NCI-H345 (cell line): ENCODE data around the gene RABIF.
"Not testable (repeated sequence)": the region's sequence is repeated elsewhere in the genome, so short reads cannot be mapped to it uniquely, and the experiment has no call there.

Experiments
- DNase-seq: peaks from one replicate; lab custom pipeline; 2025; lab: John Stamatoyannopoulos, UW

The RABIF gene

DNA sequence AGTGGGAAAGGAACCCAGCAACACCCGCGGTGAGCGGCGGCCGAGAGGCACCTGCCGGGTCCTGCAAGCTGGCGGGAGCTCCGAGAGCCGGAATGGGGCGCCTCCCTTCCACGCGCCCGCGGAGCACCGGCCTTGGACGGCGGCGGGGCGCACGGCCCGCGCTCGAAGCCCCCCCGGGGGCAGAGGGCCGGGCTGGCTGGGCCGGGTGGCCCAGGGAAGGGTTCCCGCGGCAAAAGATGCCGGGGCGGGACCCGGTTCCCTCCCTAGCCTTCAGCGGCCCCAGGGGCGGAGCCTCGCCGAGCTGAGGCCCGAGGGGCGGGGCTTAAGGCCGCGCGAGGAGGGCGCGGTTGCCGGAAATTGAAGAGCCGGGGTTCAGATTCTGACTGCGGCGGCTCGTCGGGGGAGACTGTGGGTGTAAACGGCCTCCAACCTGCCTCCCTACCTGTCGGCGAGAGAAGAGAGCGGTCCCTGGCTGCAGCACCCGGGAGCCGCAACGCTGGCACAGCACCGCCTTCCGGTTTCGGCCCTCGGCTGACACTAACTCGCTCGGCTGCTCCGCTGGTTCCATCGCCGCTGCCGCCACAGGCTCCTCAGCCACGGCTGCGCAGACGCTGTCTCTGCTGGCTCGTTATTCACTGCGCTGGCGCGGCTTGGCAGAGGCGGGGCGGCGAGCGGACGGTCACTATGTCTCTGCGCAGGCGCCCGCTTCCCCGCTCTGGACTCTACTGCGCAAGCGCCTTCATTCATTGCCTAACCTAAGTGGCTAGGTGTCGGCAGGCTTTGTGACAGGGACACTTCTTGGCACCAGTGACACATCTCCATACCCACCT is at the start of gene RABIF:
TSS of gene RABIF (minus strand) at position 619 of the 830 bp plus-strand sequence. CDS start at position 568, 51 bp downstream.
- peak; percentile 98 for DNase-seq

DNA sequence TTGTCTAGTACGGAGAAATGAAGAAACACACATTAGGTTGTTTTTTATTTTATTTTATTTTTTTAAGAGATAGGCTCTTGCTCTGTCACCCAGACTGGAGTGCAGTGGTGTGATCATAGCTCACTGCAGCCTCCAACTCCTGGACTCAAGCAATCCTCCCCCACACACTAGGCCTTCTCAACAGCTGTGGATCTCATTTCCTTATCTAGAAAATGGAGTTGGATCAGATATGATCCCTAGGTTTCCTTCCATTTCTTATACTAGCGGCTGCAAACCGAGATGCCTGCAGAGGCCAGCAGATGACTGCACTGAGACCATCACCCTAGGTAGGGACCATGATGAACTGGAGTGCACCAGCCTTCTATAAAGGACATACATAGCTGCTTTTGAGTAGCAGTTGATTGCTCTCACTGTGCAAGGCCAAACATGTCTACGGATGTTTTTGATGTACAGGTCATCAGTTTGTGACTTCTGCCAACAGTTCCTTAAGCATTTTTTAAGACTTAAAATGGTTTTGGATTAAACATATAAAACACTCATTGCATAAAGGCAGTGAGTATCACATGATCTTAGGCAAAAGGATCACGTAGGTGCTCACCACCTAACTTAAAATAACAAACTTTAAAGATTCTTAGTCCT is 49.5 kb upstream of the RABIF start:
- no peak for DNase-seq

GRCh38 chr1:202936409-202936808 is 47.5 kb upstream of the RABIF start:
- DNase-seq, result not testable (repeated sequence)

- no peak for DNase-seq
Measured at GRCh38 chr1:202935844-202936243, 46.9 kb upstream of the RABIF start.

- DNase-seq, result no peak
Measured at GRCh38 chr1:202934755-202935154, 45.8 kb upstream of the RABIF start.

GRCh38 chr1:202932476-202932875 is 43.5 kb upstream of the RABIF start:
- DNase-seq, result no peak

GRCh38 chr1:202926581-202927491 is 37.9 kb upstream of the RABIF start, which contains the start of gene KLHL12:
Gene KLHL12, minus strand, starts transcription at chr1:202927234. Its CDS starts 2,072 bp downstream, at chr1:202925162.
- peak; percentile 97 for DNase-seq

GRCh38 chr1:202923533-202923932 is 34.6 kb upstream of the RABIF start:
- DNase-seq, result no peak

- DNase-seq, result no peak
Measured at GRCh38 chr1:202919615-202920014, 30.7 kb upstream of the RABIF start.

GRCh38 chr1:202915146-202915545 is 26.2 kb upstream of the RABIF start:
- no peak for DNase-seq

GRCh38 chr1:202912476-202912875 is 23.5 kb upstream of the RABIF start:
- DNase-seq, result not testable (repeated sequence)

DNA sequence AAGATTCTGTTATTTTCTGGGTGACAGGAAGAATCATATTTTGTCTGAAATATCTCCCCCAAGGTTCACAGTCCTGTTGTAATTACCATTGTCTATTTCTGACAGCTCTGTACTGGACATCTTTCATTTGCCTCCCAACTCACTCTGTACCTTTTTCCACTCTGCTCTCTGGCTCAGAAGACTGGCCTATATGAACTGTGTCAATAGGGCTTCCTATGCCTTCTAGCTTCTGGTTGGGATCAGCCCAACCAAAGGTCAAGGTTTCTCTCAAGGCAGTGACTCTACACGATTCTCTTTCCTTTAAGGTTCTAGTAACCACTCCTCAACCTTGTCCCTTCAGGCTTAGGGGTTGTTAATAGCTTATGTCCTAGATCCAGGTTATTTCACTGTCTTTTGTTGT is 20.5 kb upstream of the RABIF start:
- no peak for DNase-seq

DNA sequence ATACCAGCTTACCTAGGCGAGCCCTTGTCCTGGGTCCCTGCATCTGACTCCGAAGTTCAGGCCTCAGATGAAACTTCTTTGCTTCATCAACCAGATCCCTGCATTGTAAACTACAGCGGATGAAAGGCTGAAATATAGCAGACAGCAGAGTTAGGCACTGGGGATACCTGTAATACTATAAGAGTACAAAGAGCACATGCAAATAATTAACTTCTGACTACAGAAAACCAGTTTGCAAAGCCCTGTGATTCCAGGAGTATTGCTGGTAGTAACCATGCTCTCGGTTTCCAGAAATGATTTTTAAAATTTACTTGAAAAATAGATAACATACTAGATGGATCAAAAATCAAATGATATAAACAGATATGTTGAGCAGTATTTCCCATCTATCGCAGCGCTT is 20.0 kb upstream of the RABIF start:
- DNase-seq, result no peak

- DNase-seq, result no peak
Measured at GRCh38 chr1:202905331-202905730, 16.4 kb upstream of the RABIF start.

DNA sequence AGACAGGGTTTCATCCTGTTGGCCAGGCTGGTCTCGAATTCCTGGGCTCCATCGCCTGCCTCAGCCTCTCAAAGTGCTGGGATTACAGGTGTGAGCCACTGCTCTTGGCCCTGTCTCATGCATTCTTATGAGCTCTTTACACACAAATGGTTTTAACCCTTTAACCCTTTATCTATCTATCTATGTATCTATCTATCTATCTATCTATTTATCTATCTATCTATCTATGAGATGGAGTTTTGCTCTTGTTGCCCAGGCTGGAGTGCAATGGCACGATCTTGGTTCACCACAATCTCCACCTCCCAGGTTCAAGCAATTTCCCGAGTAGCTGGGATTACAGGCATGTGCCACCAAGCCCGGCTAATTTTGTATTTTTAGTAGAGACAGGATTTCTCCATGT is 14.9 kb upstream of the RABIF start:
- DNase-seq, result not testable (repeated sequence)

DNA sequence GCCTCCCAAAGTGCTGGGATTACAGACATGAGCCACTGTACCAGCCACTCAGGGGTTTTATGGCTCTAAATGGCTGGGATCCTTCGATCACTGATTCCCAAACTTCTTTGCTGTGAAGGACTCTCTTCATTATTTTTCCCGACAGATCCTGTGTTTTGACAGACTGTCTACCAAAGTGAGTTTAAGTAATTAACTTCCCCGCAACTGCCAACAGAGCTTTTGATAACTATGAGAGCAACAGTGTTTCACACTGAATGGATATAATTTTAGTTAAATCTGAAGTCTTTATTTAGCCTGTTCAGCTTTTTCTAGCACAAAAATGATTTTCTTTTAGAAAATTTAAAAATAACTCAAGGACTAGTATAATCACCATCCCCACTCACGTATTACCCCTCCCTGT is 12.6 kb upstream of the RABIF start:
- DNase-seq, result no peak

DNA sequence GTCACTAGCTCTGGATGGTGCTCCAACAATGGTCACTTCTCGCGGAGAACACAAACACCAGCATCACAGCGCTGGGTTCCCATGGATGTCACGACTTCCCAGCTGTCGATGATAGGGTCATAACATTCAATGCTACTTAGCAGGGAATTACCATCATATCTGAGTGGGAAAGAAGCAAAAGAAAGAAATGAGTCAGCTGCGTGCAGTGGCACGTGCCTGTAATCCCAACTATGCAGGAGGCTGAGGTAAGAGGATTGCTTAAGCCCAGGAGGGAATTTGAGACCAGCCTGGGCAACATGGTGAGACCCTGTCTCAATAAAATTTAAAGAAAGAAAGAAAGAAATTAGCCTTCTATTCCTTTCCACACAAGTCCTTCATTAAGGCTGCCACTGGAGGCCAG is 3.6 kb upstream of the RABIF start:
- DNase-seq, result no peak

GRCh38 chr1:202890392-202890791 is 1.4 kb upstream of the RABIF start:
- DNase-seq, result no peak

DNA sequence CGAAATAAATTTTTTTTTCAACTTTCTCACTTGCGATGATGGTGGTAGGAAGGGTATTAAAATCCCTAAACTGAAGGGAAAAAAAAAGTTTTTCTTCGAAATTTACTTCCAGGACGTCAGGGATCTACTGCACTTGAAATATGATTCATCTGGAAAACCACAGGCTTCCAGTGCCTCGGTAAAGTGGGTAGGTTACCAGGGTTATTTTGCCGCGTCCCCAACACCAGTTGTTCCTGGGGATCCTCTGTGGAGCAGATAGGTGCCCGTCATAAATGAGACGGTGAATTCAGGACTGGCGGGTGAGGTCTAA is 773 bp downstream of the RABIF start:
- no peak for DNase-seq

GRCh38 chr1:202880961-202881460 is 7.9 kb downstream of the RABIF start:
- no peak for DNase-seq

- DNase-seq, result no peak
Measured at GRCh38 chr1:202880062-202880461, 8.9 kb downstream of the RABIF start.

- no peak for DNase-seq
Measured at GRCh38 chr1:202879128-202879527, 9.8 kb downstream of the RABIF start.
